GM10266 (cell line): Measurements from ENCODE around the gene C1orf35.

Experiments
- DNase-seq: peaks from one replicate; pipeline ENCODE4 v3.0.0; 2012; ENCODE audit errors: extremely low spot score
- CTCF ChIP-seq: IDR thresholded peaks from 2 replicates; pipeline ENCODE4 v1.5.1; 2012; ENCODE audit warnings: mild to moderate bottlenecking, low read depth; ENCODE audit not compliant: control insufficient read depth, insufficient read depth; ENCODE audit errors: missing control alignments

Gene C1orf35

DNA sequence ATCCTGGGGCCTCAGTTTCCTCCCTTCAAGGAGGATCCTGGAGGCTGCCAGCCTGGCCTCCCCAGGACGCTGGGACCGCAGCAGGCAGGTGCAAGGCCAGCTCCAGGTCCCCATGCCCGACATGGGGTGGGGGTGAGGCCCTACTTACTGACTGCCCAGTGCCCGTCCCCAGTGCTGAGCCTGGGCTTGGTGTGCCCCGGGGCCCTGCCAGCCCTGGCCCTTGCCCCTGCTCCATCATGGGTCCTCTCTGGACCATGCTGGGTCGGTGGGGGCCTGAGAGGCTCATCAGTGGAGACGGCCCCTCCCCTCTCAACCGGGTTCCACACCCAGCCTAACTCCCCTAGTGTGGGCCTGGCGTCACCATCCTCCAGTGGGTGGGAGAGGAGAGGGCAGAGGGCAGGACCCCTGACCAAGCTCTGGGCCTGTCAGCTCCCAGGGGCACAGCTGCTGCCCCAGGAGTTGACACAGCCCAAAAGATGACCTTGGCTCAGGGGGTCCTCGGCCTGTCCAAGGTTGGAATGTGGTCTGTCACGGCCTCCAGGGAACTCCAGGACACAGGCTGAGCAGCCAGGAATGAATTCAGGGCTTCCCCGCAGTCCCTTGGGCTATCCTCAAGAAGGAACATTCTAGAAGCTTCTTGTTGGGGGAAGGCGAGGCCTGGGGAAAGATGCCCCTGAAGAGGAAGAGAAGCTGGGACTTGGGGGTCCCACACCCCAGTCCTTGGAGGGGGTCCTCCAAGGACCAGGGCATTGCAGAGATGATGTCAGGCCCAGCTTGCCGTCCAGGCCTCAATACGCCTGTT lies 38.2 kb downstream of the C1orf35 start:
- no peak for DNase-seq
- TF ChIP-seq CTCF: no peak

- no peak for DNase-seq
- TF ChIP-seq CTCF: no peak
These were observed 38.8 kb downstream of the C1orf35 start for GRCh38 chr1:228064296-228064695.

DNA sequence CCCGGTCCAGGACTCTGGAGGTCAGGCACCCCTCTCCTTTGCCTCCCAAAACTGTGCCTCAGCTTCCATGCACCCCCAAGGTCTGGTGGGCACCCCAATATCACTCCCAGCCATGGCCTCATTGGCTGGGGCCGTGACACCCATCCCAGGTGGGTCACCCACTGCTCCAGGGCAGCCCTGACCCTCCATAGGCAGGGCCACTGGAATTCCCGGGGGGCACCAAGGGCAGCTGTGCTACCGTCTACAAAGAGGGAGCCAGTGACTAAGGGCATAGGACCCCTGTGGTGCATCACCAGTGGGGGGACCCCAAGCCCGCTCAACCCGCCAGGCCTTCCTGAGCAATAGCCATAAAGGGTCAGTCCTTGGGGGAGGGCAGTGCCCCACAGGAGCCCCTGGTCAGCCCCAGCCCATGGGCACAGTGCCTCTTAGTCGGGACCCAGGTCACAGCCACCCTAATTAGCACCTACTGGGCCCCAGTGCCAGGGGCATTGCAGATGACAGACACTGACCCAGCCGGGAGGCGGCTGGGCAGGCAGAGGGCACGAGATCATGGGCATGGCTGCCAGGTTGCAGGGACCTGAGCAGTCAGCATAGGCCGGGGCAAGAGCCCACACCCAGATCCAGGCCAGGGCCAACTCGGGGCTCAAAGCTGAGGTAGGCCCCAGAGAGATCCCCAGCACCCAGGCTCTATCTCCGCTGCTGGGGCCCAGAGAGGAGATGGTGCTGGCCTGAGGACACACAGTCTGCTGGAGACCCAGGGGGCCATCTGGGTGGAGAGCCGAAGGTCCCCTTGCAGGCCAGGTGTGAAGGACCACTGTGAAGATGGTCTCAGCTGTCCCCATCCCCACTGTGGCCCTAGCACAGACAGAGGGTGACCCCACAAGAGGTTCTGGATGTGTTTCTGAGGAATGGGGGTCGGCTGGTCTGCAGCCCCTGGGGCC lies 39.6 kb downstream of the C1orf35 start:
- no peak for TF ChIP-seq CTCF

DNA sequence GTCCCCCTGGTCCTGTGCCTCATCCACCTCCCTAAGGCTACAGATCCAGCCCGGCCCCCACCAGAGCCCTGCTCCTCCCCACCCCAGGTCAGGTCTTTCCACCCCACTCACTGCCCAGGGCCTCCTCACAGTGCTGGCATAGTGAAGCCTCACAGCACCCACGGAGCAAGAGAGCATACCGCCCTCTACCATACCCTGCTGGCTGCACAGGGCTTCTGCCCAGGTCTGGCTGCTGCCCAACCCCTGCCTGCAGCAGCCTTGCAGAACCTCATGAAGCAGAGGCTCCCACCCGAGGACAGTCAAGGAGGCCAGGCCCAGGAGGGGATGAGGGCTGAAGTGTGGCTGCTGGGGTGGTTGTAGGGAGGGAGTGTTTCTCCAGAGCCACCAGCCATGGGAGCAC lies 40.3 kb downstream of the C1orf35 start:
- no peak for TF ChIP-seq CTCF
- no peak for DNase-seq

More for the DNA sequence above, 39.6 kb downstream of the C1orf35 start:
- DNase-seq: no peak

DNA sequence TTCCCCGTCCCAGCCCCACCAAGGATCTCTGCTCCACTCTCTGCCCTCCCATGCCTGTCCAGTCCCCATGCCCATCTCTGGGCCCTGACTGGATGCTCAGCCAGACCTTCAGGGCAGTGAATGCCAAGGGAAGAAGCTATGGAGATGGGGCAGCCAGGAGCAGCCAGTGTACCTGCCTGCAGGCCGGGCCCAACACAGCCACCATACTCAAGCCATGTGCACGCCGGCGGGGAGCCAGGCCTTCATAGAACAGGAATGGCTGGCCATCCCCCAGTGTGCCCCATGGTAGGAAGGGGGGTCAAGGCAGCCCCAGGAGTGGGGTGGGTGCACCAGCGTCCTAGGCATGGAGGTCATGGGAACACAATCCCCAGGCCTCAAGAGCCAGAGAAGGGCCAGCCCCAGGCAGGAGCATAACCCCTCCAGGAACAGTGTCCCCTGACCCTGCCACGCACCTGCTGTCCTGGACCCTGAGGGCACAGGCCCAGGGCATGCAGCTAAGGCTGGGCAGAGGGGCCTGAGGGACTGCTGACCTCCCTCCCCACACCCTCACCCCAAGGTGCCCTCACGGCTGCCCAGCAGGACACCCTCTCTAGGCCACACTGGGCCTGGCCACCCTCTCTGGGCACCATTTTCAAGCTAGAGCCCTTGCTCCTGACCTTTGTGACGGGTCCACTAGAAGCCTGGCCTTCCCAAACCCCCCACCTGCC lies 40.9 kb downstream of the C1orf35 start:
- no peak for TF ChIP-seq CTCF
- no peak for DNase-seq

- DNase-seq: no peak
- no peak for TF ChIP-seq CTCF
These were observed 41.6 kb downstream of the C1orf35 start for GRCh38 chr1:228061411-228062084.
